Fibroblast of gingiva (primary cell): ENCODE measurements around the gene RBM44.

ENCODE experiments used
- DNase-seq: peaks from one replicate; pipeline ENCODE4 v3.0.0-alpha.2; 2011; ENCODE audit warnings: low read depth

RBM44 gene

DNA sequence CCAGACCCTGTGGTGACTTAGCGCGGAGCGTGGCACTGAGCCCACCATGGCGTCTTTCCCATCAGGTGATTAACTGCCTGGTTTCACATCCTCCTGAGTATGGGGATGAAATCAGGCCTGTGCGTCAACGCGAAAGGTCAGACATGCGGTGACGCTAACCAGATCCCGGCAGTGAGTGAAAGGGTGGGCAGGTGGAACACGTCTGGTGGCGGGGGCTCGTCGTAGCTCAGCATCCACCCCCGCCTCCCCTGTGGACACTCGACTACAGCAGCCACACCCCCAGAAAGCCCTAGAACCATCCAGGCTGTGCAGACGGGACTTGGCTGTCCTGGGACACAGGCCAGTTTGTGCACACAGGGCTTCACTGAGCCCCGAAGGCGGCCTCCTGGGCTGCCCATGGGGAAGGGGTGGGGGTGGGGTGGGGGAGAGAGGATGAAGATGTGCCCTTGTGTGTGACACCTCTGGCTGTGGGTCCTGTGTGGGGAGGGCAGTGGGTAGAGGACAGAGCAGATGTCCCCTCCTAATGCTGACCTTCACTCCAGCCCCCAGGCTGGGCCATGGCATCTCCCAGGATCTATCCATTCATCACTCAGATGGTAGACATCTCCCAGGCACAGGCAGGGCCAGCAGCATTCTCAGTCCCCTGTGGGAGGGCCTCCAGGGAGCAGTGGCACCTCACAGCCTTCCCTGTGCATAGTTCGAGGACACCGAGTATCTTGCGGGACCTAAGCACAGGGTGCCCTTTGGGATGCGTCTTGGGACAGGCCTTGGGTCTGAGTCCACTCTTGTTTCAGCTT lies 88.3 kb downstream of the RBM44 start:
- DNase-seq: no peak

DNA sequence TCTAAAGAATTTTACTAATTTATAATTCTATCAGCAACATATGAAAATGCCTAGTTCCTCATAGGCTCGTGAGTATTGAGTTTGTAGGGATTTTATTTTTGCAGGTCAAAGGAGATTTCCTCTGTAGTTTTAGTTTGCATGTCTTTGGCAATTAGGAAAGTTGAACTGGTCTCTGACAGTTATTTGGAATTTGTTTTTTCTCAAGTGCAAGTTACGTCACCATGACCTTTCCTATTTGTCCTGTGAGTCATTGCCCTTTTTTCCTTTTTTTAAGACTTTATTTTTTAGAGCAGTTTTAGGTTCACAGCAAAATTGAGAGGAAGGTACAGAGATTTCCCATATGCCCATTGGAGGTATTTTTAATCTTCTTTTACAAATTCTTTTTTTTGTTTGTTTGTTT lies 89.8 kb downstream of the RBM44 start:
- DNase-seq: peak; percentile 56

DNA sequence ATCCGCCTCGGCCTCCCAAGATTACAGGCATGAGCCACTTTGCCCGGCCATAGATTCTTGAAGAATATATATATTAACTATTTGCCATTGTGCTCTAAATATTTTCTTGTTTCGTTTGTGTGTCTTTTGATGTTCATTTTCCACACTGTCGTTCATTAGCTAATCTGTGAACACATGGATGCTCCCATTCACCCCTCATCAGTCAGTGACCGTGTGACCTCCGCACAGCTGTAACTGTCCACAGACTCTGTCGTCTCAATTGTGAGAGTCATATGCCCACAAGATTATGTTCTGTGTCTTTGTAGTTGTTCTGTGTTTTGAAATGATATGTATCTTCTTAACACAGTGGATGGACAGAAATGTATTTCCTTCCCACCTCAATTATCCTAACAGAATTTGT lies 90.4 kb downstream of the RBM44 start:
- DNase-seq: no peak

DNA sequence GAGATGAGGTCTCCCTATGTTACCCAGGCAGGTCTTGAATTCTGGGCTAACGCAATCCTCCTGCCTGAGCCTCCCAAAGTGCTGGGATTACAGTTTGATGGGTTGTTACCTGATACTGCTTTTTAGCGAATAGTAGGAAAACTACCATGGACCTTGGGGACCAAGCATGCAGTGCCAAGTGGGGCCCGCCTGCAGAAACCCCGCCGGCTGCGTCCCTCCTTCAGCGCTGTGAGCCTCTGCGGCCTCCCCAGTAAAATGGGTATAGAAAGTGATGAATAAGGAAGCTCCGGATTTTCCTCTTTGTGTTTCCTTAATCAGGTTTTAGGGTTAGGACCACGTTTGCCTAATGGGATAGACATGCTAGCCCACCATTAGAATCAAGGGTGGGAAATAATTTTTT lies 91.2 kb downstream of the RBM44 start:
- DNase-seq: no peak
